ENCODE data around the gene SPATA32.

The SPATA32 gene

DNA sequence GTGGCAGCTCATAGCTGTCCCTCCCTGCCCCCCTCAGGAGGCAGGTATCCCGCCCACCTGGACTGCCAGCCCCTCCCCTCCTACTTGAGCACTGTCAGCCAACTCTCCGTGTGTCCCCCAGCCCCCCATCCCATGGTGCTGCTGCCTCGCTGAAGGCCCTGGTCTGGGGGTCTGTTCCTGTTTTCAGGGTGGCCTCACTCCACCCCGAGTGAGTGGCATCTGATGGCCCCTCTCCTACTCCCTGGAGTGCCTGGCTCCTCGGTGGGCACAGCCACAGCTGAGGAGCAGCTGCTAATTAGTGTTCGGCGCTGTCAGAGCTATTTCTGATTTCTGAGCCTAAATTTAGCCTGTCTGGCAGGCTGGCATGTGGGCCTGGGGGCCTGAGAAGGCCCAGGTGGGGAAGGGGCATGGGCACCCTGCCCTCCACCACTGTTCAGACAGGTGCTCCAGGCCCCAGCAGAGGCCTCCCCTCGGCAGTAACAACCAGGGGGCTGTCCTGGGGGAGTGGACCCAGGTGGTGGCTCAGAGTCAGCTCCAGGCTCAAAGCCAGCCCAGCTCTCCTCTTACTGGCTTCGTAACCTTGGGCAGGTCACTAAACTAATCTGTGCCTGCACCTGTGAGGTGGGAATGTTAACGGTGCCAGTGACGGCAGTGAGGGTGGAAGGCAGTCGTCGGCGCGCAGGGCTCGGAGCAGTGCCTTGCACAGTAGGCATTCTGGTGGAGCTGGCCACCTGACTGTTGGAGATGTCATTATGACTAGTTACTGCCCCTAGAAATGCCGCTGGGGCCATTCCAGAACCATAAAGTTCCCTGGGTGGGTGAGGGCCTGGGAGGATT lies 33.8 kb downstream of the SPATA32 start:
- DNase-seq: no peak

DNA sequence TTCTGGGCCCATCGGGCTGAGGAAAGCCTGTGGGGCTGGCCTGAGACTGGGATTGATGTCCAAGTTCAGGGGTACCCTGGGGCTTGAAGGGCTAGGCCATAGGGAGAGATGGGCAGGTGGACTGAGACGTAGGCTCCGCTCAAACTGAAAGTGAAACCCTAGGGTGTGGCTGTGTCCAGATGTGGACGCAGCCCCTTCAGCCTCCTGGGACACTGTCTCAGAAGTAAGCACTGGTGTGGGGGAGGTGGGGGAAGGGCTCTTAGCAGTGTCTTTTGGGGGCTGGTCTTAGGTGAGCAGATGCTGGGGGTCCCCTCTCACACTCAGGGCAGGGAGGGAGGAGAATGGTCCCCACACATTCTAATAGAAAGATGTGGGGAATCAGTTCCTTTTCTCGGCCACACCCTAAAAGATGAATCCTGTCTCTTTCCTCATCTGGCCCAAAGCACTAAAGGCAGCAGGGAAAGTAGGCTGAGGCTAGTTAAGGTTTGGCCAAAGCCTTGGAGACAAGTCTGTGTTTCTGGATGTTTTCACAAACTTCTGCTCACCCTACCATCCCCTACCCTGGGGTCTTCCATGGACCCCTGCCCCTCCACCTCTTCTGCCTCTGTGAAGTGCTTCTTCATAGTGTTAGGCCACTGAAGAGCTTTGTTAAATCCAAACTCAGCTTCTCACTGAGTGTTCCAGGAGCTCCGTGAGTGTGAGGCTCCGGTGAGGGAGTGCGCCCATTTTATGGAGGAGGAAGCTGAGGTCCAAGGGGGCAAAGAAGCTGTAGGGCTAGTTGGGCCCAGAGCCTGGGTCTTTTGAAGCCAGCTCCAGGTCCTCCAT lies 34.6 kb downstream of the SPATA32 start:
- no peak for DNase-seq

DNA sequence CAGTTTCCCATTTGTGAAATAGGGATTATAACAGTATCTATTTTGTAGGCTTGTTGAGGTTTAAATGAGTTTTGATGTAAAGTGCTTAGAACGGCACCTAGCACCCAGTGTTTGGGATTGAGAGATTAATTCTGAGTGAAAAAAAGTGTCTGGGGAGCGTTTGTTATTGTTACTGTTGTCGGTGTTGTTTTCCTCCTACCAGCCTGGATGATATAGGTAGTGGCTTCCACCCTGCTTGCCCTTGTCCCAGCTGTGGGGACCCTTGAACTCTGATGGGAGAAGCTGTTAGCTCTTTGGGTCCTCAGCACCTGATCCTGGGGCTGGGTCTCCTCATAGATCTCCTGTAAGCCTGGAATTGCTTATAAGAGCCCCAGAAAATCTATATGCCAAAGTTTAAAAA lies 35.3 kb downstream of the SPATA32 start:
- no peak for DNase-seq

DNA sequence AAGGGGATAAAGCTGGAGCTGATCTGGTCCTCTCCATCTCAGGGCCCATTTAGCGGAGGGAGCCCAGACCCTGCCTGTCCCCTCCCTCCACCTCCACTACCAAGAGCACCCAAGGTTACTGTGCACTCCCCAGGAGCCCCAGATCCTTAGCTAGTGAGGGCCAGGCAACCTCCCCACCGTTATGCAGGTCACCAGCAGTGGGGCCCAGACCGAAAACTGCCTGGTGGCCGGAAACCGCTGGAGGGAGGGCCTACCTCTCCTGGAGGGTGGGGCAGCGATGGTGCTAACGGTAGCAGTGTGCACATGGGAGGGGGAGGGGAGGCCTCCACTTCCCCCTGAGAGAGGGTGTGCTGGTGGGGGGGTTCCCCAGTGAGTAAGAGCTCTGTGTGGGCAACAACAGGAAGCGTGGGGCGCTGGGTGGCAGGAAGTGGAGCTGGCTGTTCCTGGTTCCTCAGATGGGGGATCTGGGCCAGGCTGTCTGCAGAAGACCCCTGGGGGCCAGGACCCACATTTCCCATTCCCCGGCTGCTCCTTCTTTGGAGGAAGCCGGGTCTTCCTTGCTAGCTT lies 35.8 kb downstream of the SPATA32 start:
- DNase-seq: peak; percentile 80 to 97 (median 88)

DNA sequence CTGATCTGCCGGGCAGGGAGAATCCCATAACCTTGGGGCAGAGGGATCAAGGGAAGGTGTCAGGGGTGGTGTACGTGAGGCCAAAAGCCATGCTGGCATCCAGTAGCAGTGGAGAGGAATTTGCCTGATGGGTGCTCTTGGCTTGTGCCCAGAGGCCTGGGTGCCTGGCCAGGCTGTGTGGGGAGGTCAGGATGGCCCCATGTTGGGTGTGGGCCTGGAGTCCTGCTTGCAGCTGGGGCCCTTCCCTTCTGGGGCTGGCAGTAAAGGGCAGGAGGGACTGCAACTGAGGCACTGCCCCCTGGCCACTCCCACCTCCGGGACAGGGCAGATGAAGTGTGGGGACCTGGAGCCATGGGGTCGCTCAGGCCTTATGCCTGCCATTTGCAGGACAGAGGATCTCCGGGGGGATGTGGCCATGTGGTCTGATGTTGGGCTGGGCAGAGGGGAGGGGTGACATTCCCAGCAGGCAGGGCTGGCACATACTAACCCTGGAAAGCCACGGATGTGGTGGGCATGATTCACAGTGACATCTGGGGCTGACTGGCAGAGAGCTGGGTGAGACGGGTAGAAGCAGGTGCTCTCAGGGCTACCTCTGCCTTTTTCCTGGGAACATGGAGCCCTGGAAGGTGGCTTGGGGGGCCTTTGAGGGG lies 36.7 kb downstream of the SPATA32 start:
- DNase-seq: no peak

DNA sequence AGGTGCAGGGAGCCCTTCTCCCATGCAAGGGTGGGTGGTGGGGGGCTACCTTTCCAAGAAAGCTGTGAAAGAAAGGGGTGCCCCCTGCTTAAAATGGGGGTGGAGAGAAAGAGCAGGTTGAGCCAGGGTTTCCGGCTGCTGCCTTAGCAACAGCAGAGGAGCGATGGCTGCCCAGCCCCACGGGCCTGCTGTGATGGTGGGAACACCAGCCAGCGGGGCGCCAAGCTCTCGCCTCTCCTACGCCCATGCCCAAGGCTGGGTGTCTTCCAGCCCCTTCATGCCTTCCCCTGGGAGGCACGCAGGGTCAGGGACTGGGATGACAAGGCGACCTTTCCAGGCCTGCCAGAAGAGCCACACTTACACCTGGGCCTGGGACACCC lies 37.2 kb downstream of the SPATA32 start:
- DNase-seq: peak in 1 of 4 experiments; percentile 28

DNA sequence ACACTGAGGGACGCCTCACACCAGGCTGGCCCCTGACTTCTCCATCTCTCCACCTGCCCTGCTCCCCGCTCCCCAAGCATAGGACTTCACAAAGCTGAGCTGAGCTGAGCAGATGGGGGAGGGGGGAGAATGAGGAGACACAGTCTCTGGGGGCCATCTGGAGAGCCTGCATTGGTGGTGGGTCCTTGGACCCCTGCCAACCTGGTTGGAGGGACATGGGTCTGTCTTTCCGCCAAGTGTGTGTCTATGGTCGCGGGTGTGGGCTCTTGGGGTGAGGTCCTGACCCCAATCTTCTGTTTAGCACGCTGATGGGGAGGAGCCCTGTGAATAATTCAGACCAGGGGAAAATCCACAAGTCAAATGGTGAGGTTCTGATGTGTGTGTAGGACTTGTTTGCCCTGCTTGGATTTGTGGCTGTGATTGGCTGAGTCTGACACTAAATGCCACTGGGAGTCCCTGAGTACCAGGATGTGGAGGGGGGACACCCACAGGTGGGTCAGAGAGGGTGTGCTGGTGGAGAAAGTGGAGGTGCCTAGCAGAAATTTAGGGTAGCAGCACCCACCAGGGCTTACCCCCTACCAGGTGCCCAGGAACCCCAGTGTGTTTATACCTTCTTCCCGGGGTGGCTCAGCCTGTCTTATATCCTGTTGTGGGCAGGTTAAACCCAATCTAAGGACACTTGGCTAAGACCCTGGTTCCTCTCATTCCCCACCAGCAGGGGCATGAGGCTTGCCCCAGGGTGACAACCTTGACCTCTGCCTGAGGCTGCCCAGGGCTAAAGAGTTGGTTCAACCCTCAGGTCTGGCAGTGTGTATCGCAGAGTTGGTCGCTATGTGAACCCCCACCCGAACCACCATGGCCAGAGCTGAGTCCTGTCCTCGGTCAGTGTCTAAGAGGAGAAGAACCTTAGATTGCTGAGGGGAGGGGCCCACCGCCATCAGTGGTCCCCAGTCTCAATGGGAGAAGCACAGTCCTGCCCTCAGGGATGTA lies 38.1 kb downstream of the SPATA32 start:
- DNase-seq: no peak

DNA sequence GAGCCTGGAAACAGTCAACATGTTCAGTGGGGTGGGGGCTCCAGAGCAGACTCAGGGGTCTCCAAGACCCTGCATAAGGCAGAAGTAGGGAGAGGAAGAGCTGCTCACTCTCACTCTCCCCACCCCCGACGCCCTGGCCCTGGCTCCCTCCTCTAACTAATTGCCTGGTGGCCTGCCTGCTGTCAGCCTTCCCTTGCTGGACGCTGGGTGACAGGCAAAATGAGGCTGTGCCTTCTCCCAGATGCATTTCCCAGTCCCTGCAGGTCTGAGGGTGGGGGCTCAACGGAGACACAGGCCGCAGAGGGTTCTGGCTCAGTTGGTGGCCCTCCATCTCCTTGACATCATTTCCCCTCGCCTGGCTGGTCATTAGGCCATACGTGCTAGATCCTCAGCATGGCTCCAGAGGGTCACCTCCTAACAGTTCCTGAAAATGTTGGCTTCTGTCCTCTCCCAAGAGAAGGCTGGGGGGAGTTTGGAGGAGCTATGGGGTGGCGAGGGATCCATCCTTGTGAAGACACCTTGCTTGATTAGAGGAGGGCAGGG lies 38.8 kb downstream of the SPATA32 start:
- DNase-seq: no peak

DNA sequence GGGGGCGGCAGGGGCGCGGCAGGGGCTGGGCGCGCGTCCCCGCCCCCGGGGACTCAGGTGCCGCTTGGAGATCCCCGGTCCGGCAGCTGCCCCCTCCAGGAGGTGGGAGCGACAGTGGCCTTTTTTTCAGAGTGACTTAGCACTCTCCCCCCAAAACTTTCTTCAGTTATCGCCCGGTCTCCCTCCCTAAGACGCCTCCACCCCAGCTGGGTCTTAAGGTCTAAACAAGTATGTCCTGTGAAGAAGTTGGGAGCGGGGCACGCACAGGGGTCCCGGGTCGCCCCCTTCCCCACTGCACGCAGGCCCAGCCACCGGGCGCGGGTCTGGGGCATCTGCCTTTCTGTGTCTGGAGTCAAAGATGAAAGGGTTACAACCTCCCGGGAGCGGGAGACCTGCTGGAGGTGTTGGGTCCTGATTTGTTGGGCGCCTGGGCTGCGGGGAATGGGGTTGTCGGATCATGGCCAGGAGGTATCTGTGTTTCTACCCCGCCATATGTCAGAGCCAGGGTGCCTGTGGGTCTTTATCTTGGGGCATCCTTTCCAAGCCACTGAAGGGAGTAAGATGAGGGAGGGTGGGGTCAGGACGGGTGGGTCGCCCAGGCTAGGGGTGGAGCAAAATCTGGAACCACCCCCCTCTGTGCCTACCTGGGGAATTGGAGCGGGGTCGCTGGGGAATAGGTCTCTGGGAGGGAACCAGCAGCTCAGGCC lies 39.5 kb downstream of the SPATA32 start:
- DNase-seq: peak in 1 of 4 experiments; percentile 27

DNA sequence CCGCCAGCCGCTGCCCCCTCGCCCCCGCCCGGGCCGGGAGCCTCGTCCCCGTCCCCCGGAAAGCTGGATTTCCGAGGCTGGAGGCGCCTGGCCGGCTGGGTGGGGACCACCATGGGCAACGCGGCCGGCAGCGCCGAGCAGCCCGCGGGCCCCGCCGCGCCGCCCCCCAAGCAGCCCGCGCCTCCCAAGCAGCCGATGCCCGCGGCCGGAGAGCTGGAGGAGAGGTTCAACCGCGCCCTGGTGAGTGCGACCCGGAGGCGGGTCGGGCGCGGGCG lies 39.9 kb downstream of the SPATA32 start:
- no peak for DNase-seq

DNA sequence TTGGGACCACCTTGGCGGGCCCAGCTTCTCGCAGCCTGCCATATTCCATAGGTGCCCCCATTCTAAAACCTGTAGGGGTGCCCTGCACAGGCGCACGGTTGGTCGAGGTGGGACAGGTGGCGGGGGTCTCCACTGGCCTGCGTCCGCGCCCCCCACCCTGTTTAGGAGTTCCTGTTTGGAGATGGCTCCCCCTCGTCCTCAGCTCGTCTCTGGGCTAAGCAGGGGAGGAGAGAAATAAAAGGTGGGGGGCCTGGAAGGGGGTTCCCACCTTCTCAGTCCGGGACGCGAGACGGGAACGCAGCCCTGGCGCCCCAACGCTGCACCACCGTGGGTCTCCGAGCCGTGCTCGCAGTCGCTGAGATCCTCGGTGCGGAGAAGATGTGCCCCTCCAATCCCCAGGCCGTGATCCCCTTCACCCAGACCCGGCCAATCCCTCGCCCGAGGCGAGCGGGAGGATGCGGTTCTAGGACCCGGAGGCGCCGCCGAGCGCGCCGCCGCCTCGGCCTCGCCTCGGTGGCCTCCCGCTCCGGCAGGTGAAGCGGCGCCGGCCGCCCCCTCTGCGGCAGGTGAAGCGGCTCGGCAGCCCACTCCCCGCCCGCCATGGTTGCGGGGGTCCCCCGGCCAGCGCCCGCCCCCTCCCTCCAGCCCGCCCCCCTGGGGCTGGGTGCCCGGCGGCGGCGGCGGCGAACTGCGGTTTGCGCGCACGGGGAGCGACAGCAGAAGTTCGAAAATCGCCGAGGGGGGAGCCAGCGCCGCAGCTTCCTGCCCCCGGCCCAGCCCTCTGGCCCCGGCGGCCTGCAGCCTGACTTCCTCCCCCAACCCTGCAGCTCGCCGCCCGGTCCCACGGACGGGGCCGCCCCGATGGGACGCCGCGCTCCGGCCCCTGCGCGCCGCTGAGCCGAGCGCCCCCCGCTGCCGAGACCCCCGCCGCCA lies 40.5 kb downstream of the SPATA32 start, which contains the start of gene FMNL1:
FMNL1 (plus strand) TSS at position 805 of the 933 bp plus-strand sequence. CDS start 240 bp downstream, outside the sequence.
- DNase-seq: peak in 2 of 4 experiments; percentile 61 to 65

DNA sequence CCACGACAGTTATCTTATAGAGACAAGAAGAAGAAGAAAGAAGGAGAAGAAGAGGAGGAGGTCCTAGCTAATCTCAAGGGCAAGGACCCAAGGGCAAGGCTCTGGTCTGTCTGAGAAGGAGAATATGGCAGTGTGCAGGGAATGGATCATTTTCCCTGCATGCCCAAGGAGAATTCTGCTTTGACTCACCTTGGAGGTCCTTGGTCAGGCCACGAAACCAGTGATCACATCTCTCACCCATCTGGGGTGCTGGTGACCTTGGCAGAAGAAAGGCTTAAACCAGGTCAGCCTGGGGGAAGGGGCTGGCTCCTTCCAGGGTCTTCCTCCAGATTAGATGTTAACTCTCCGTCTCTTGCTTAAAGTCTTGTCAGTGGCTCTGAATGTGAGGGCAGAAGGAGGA lies 41.8 kb downstream of the SPATA32 start:
- no peak for DNase-seq

DNA sequence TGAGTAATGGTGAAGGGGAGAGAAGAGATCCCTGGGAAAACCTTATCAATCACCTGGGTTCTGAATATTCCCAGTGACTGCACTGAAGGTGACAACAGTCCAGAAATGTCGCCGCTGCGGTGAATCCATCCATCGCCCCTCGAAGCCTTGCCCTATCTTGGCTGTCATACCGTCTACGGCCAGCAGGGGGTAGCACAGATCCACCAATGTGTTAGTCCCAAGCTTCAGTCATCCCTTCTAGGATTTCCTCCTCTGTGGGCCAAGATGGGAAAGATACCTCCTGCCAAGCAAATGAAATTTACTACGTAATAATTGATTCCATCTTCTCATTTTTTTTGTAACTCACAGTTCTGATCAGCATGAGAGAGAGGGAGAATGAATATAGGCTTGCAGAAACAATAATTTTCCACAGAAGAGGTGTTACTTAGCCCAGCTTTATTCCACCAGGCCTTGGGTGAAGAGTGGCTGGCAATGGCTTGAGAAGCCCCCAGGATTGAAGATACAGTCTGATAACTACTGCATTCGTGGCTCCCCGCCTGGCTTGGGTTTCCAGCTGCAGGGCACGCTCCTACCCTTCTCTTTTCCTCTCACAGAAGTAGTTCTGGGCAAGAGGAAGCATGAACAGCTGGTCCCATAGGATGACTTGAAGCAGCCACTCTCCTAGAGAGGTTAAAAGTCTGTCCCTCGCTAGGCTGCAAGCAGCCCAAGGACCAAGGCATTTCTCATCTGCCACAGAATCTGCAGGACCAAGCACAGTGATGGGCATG lies 42.8 kb downstream of the SPATA32 start:
- DNase-seq: peak; percentile 61 to 95 (median 80)
